Activated CD4-positive, alpha-beta memory T cell treated with anti-CD3 and anti-CD28 coated beads for 36 hours (primary cell): ENCODE data around the gene SEZ6L2. TPM values are rescaled to one million over a fixed set of nuclear protein-coding genes. Genes with fewer than 3 reads are reported as not detected.
"Not testable (repeated sequence)": the region's sequence is repeated elsewhere in the genome, so short reads cannot be mapped to it uniquely, and the experiment has no call there.

Experiments
- CTCF ChIA-PET: fragments of 350-600 bp; sonication (Branson Sonifier 250); formaldehyde crosslinking; loops from one replicate; lab custom pipeline; 2021; ENCODE audit warnings: antibody characterized with exemption, inconsistent platforms; lab: Charles Lee
- POLR2A ChIA-PET: fragments of 350-600 bp; sonication (Branson Sonifier 250); formaldehyde crosslinking; loops from one replicate; lab custom pipeline; 2021; ENCODE audit warnings: antibody characterized with exemption; lab: Charles Lee
- DNase-seq: peaks from one replicate; pipeline ENCODE4 v3.0.0-alpha.2; 2020
- H3K27ac Mint-ChIP-seq: one replicate; pipeline ENCODE4 v1.8.0; 2021; ENCODE audit warnings: mixed read lengths
- H3K27me3 Mint-ChIP-seq: one replicate; pipeline ENCODE4 v1.8.0; 2021; ENCODE audit warnings: mixed read lengths
- H3K36me3 Mint-ChIP-seq: one replicate; pipeline ENCODE4 v1.8.0; 2021; ENCODE audit warnings: mixed read lengths
- H3K4me1 Mint-ChIP-seq: one replicate; pipeline ENCODE4 v1.8.0; 2021; ENCODE audit warnings: low read depth, mixed read lengths
- H3K4me3 Mint-ChIP-seq: one replicate; pipeline ENCODE4 v1.8.0; 2021; ENCODE audit warnings: mild to moderate bottlenecking, mixed read lengths
- H3K9me3 Mint-ChIP-seq: one replicate; pipeline ENCODE4 v1.8.0; 2021; ENCODE audit warnings: mixed read lengths
- intact Hi-C: fragments of 100-400 bp; cut with micrococcal nuclease; formaldehyde crosslinking; loops from one replicate; pipeline ENCODE4 v1.15.1; 2023
- total RNA-seq, 2 experiments: library from RNA; stranded (reverse); gene quantifications; one replicate each; pipeline ENCODE4 v1.2.3, GENCODE V29; 2021

The SEZ6L2 gene
- total RNA-seq, 2 experiments from 2014 or later: 0.38 to 0.58 TPM

- CTCF ChIA-PET: interaction anchor here (0.7 kb wide), 1 partner anchor 50 kb away, joined by 3 read pairs; no protein-coding TSS in a partner anchor
- no peak for DNase-seq
- Mint-ChIP-seq H3K27me3 (peaks cover 18% of the 10 kb centered on the region), H3K4me1 (peaks cover 5% of the 10 kb centered on the region), H3K27ac (no peak overlapping the region), H3K9me3 (no peaks in the 10 kb centered on the region), H3K4me3 (no peak overlapping the region), H3K36me3 (no peaks in the 10 kb centered on the region)
- intact Hi-C loops: no loop called here
- POLR2A ChIA-PET: interaction anchor here (0.5 kb wide), 1 partner anchor 690 kb away, joined by 6 read pairs; no protein-coding TSS in a partner anchor
Measured at GRCh38 chr16:29898135-29898803, 1.1 kb downstream of the SEZ6L2 start.

- peaks cover 18% of the 10 kb centered on the region for H3K27me3 Mint-ChIP-seq
- ChIA-PET CTCF (no interaction called here), POLR2A (no interaction called here)
- intact Hi-C loops: no loop called here
- H3K9me3 Mint-ChIP-seq: no peaks in the 10 kb centered on the region
- H3K4me3 Mint-ChIP-seq: no peak overlapping the region
- no peak for DNase-seq
- H3K4me1 Mint-ChIP-seq: peaks cover 5% of the 10 kb centered on the region
- H3K27ac Mint-ChIP-seq: no peak overlapping the region
- H3K36me3 Mint-ChIP-seq: no peaks in the 10 kb centered on the region
Measured at GRCh38 chr16:29897333-29897732, 2.0 kb downstream of the SEZ6L2 start.

GRCh38 chr16:29896841-29897240 is 2.5 kb downstream of the SEZ6L2 start:
- H3K4me1 Mint-ChIP-seq: peaks cover 5% of the 10 kb centered on the region
- DNase-seq: no peak
- ChIA-PET POLR2A (no interaction called here), CTCF (no interaction called here)
- H3K36me3 Mint-ChIP-seq: no peaks in the 10 kb centered on the region
- intact Hi-C loops: no loop called here
- H3K27me3 Mint-ChIP-seq: peaks cover 18% of the 10 kb centered on the region
- no peak overlapping the region for H3K27ac Mint-ChIP-seq
- H3K4me3 Mint-ChIP-seq: no peak overlapping the region
- H3K9me3 Mint-ChIP-seq: no peaks in the 10 kb centered on the region

GRCh38 chr16:29894352-29894751 is 5.0 kb downstream of the SEZ6L2 start:
- ChIA-PET CTCF (no interaction called here), POLR2A (no interaction called here)
- Mint-ChIP-seq H3K27ac (no peak overlapping the region), H3K4me3 (no peak overlapping the region), H3K9me3 (no peaks in the 10 kb centered on the region), H3K27me3 (peaks cover 16% of the 10 kb centered on the region), H3K36me3 (no peaks in the 10 kb centered on the region), H3K4me1 (no peaks in the 10 kb centered on the region)
- intact Hi-C loops: no loop called here
- DNase-seq: no peak

GRCh38 chr16:29893553-29893952 is 5.8 kb downstream of the SEZ6L2 start:
- ChIA-PET CTCF (interaction anchor here (0.9 kb wide), 1 partner anchor 45 kb away, joined by 5 read pairs; no protein-coding TSS in a partner anchor), POLR2A (no interaction called here)
- peaks cover 13% of the 10 kb centered on the region for H3K27me3 Mint-ChIP-seq

GRCh38 chr16:29892458-29892813 is 6.9 kb downstream of the SEZ6L2 start:
- intact Hi-C loops: no loop called here
- DNase-seq: no peak
- H3K9me3 Mint-ChIP-seq: no peaks in the 10 kb centered on the region
- no peak overlapping the region for H3K27ac Mint-ChIP-seq
- ChIA-PET CTCF (no interaction called here), POLR2A (no interaction called here)
- H3K4me3 Mint-ChIP-seq: no peak overlapping the region
- H3K36me3 Mint-ChIP-seq: no peaks in the 10 kb centered on the region
- no peaks in the 10 kb centered on the region for H3K4me1 Mint-ChIP-seq
- peaks cover 3% of the 10 kb centered on the region for H3K27me3 Mint-ChIP-seq

More at GRCh38 chr16:29893553-29893952, 5.8 kb downstream of the SEZ6L2 start:
- H3K27ac Mint-ChIP-seq: no peak overlapping the region
- no peaks in the 10 kb centered on the region for H3K9me3 Mint-ChIP-seq
- intact Hi-C loops: no loop called here
- H3K4me3 Mint-ChIP-seq: no peak overlapping the region
- no peaks in the 10 kb centered on the region for H3K4me1 Mint-ChIP-seq
- H3K36me3 Mint-ChIP-seq: no peaks in the 10 kb centered on the region
- no peak for DNase-seq

- H3K36me3 Mint-ChIP-seq: no peaks in the 10 kb centered on the region
- ChIA-PET CTCF (no interaction called here), POLR2A (no interaction called here)
- no peak for DNase-seq
- no peak overlapping the region for H3K27ac Mint-ChIP-seq
- H3K27me3 Mint-ChIP-seq: no peaks in the 10 kb centered on the region
- H3K4me3 Mint-ChIP-seq: no peak overlapping the region
- intact Hi-C loops: no loop called here
- H3K4me1 Mint-ChIP-seq: no peaks in the 10 kb centered on the region
- no peaks in the 10 kb centered on the region for H3K9me3 Mint-ChIP-seq
Measured at GRCh38 chr16:29891525-29892457, 7.6 kb downstream of the SEZ6L2 start.

GRCh38 chr16:29889372-29889771 is 10.0 kb downstream of the SEZ6L2 start:
- H3K4me1 Mint-ChIP-seq, H3K27me3 Mint-ChIP-seq, H3K27ac Mint-ChIP-seq, DNase-seq, POLR2A ChIA-PET, H3K4me3 Mint-ChIP-seq, H3K36me3 Mint-ChIP-seq, intact Hi-C loops, H3K9me3 Mint-ChIP-seq: not testable (repeated sequence)
- CTCF ChIA-PET: interaction anchor here (0.7 kb wide), 1 partner anchor 41 kb away, joined by 3 read pairs; no protein-coding TSS in a partner anchor

GRCh38 chr16:29883987-29884386 is 15.4 kb downstream of the SEZ6L2 start:
- no peak overlapping the region for H3K4me3 Mint-ChIP-seq
- H3K27me3 Mint-ChIP-seq: no peaks in the 10 kb centered on the region
- ChIA-PET POLR2A (no interaction called here), CTCF (interaction anchor here (1.0 kb wide), 1 partner anchor 36 kb away, joined by 4 read pairs; no protein-coding TSS in a partner anchor)
- H3K9me3 Mint-ChIP-seq: no peaks in the 10 kb centered on the region
- no peak for DNase-seq
- no peaks in the 10 kb centered on the region for H3K36me3 Mint-ChIP-seq
- H3K27ac Mint-ChIP-seq: no peak overlapping the region
- no peaks in the 10 kb centered on the region for H3K4me1 Mint-ChIP-seq
- intact Hi-C loops: no loop called here

GRCh38 chr16:29881050-29881449 is 18.3 kb downstream of the SEZ6L2 start:
- no peak overlapping the region for H3K4me3 Mint-ChIP-seq
- peaks cover 15% of the 10 kb centered on the region for H3K27me3 Mint-ChIP-seq
- no peaks in the 10 kb centered on the region for H3K36me3 Mint-ChIP-seq
- no peak overlapping the region for H3K27ac Mint-ChIP-seq
- intact Hi-C loops: no loop called here
- DNase-seq: no peak
- ChIA-PET POLR2A (no interaction called here), CTCF (no interaction called here)
- no peaks in the 10 kb centered on the region for H3K9me3 Mint-ChIP-seq
- H3K4me1 Mint-ChIP-seq: peaks cover 14% of the 10 kb centered on the region

- intact Hi-C loops: no loop called here
- Mint-ChIP-seq H3K27ac (no peak overlapping the region), H3K27me3 (peaks cover 19% of the 10 kb centered on the region), H3K4me3 (no peak overlapping the region), H3K36me3 (no peaks in the 10 kb centered on the region), H3K4me1 (peaks cover 16% of the 10 kb centered on the region), H3K9me3 (no peaks in the 10 kb centered on the region)
- POLR2A ChIA-PET: interaction anchor here (0.8 kb wide), 1 partner anchor 14 kb away, joined by 3 read pairs; no protein-coding TSS in a partner anchor
- CTCF ChIA-PET: interaction anchor here (1.4 kb wide), 2 partner anchors 14 to 154 kb away, joined by 3 to 6 read pairs; no protein-coding TSS in a partner anchor
- no peak for DNase-seq
Measured at GRCh38 chr16:29878172-29878571, 21.2 kb downstream of the SEZ6L2 start.
